Amniotic epithelial cell (primary cell): ENCODE measurements around the gene ARHGAP9.

Source experiments
- DNase-seq: peaks from one replicate; pipeline ENCODE4 v3.0.0-alpha.2; 2010; ENCODE audit warnings: low read depth

Gene ARHGAP9

DNA sequence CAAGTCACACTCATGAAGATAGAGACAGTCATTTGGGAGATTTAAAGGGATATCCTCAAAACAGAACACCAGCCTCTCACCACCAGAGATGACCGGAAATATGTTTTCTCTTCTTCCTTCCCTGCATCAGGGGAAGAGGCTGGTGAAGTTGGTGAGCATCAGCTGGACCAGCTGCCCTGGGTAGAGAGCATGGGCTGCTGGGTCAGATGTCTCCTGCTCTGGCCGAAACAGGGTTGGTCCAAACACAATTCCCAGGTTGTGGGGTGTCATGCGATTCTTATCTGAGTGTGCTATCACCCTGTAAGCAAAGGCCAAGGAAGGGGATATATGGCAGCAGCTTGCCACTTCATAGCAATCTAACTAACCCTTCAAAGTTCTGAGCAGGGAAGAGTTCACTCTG is 7.3 kb downstream of the ARHGAP9 start:
- DNase-seq, result no peak

DNA sequence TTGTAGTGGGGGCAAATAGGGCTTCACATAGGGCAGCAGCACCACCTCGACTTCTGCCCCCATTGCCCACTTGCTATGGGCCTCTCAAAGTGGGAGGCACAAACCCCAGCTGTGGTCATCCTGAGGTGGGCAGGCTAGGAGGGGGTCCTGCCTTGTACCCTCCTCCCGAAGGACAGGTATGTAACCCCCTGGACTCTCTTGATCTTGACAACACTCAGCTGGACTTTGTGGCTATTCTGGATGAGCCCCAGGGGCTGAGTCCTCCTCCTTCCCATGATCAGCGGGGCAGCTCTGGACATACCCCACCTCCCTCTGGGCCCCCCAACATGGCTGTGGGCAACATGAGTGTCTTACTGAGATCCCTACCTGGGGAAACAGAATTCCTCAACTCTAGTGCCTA is 8.0 kb downstream of the ARHGAP9 start:
- DNase-seq, result no peak

GRCh38 chr12:57470970-57471656 is 8.6 kb downstream of the ARHGAP9 start:
- no peak for DNase-seq

- DNase-seq, result no peak
Measured at GRCh38 chr12:57470286-57470969, 9.2 kb downstream of the ARHGAP9 start.

GRCh38 chr12:57469296-57470164 is 10.1 kb downstream of the ARHGAP9 start:
- no peak for DNase-seq

GRCh38 chr12:57467915-57468314 is 11.8 kb downstream of the ARHGAP9 start:
- DNase-seq, result no peak

- no peak for DNase-seq
Measured at GRCh38 chr12:57467212-57467874, 12.3 kb downstream of the ARHGAP9 start.

DNA sequence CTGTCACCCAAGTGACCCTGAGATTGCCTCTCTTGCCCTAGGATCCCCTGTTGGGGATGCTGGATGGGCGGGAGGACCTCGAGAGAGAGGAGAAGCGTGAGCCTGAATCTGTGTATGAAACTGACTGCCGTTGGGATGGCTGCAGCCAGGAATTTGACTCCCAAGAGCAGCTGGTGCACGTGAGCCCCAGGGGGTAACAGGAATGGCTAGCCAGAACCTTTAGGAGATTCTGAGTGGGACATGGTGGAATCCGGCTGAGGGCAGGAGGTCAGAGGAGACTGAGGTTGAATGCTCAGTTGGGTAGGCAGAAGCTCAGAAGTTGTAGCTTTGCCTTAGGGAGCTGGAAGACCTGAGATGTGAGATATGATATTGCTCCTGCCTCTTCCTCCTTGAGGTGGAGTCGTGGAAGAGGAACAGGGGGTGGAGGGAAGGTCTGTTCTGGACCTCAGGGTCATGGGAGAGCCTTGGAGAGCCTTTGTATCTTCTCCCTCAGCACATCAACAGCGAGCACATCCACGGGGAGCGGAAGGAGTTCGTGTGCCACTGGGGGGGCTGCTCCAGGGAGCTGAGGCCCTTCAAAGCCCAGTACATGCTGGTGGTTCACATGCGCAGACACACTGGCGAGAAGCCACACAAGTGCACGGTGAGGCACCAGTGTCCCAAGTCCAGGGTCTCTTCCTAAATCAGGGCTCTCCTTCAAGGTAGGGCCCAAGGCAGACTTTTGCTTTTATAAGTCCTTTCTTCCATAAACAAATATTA is 13.7 kb downstream of the ARHGAP9 start:
- DNase-seq, result no peak

DNA sequence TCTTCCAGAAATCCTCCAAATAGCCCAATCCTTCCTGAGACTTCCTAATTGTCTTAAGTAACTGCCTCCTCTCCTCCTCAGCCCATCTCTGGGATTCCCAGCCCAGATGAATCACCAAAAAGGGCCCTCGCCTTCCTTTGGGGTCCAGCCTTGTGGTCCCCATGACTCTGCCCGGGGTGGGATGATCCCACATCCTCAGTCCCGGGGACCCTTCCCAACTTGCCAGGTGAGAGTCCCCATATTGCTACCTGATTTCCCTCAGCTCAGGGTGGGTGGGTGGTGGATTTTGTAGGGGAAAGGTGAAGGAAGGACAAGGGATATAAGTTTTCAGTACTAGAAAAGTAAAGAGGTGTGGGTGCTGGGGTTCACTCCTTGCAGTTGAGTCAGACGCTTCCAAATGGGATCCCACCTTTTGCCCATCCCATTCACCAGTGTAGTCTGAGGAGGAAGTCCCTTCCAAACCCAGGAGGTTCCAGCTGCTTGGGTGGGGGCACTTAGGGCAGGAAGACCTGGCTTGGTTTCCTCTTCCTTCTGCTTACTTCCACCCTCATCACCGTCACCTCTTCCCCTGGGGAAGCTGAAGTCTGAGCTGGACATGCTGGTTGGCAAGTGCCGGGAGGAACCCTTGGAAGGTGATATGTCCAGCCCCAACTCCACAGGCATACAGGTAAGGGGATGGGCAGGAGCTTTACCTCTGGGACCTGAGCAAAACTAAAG is 14.5 kb downstream of the ARHGAP9 start:
- DNase-seq, result no peak

DNA sequence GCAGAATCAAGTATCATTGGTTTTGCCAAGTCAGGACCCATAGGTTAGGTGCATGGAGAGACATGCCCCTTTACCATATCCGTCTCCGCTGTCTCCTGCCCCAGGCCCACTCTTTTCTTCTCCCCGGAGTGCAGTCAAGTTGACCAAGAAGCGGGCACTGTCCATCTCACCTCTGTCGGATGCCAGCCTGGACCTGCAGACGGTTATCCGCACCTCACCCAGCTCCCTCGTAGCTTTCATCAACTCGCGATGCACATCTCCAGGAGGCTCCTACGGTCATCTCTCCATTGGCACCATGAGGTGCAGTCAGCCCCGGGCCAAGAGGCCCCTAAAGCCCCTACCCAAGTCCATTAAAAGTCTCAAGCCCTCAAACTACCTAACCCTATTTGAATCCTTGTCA is 15.1 kb downstream of the ARHGAP9 start:
- DNase-seq, result no peak

- no peak for DNase-seq
Measured at GRCh38 chr12:57462912-57463253, 16.8 kb downstream of the ARHGAP9 start.

- DNase-seq, result peak; percentile 78
Measured at GRCh38 chr12:57462251-57462911, 17.3 kb downstream of the ARHGAP9 start.

DNA sequence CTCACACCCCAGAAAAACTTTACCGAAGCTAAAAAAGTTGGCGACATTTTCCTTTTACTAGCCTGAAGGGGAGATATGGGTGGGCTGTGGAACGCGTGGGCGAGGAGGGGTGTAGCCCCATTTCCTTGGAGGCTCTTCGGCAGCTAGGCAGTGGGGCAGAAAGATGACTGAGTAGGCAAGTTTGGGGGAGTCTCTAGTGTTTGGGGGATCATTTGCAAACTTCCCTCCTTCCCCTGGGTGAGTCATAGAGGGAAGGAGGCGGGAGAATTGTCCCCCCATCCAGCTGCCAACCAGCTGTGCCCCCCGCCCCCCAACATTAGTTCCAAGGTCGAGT is 17.8 kb downstream of the ARHGAP9 start:
- DNase-seq, result peak; percentile 14

DNA sequence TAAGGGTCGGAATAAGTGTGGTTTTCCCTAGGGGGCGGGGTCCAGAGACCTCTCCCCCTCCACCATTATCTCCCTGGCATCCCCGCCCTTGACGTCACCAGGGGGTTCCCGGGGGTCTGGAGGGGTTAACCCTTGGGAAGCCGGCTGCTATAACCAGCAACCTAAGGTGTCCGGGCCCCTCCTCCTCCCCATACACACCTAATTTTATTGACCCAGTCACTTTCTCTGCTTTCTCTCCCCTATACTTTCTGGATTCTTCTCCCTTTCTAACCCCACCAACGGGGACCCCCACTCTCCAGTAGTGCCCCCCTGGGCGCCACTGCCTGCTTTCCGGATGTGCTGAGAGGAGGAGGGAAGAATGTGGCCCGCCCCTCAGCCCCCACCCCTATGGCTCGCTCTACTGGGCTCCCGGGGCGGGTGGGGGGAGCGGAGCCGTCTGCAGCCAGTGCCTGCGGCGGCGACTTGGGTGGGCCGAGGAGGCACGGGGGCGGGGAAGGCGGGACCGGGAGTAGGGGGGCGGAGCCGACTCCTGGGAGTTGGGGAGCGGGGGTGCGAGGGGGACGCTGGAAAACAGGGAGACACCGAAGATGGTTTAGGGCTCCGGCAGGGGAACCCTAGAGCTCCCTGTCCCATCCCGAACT is 18.3 kb downstream of the ARHGAP9 start:
- no peak for DNase-seq

DNA sequence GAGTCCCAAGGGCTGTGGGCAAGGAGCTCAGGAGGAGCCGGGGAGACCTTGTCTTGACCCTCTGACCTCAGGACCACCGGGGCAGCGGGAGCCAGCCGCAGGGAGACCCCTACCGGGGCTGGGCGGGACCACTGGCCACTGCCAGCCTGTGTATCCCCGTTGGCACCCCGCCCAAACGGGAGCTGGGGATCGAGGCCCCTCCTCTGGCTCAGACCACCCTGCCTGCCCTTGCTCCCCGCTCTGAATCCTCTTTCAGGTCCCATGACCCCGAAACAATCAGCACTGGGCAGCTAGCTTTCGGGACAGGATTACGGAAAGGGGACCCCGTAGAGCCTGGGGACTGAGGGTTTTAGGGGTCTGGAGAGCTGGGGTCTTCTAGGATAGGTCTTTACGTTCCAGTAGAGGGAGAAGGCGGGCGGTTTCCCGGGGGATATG is 18.8 kb downstream of the ARHGAP9 start:
- DNase-seq, result no peak

DNA sequence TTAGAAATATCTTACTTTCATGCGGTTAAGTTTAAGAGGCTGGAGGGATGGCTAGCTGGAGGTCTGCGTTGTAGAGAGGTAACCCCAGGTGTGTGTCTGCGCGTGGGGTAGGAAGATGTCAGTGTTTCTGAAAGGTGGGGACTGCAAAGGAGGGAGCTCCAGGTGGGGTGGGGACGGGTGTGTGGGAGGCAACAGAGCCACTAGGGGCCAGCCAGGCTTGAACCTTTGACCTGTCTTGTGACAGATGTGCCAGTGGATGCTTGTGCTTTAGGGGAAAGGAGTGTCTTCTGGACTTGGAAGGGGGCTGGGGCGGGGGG is 19.2 kb downstream of the ARHGAP9 start:
- no peak for DNase-seq

- DNase-seq, result no peak
Measured at GRCh38 chr12:57459750-57460467, 19.8 kb downstream of the ARHGAP9 start, which contains the start of gene GLI1. GLI1 (plus strand) TSS chr12:57459785; CDS start chr12:57463692, 3,907 bp downstream.

DNA sequence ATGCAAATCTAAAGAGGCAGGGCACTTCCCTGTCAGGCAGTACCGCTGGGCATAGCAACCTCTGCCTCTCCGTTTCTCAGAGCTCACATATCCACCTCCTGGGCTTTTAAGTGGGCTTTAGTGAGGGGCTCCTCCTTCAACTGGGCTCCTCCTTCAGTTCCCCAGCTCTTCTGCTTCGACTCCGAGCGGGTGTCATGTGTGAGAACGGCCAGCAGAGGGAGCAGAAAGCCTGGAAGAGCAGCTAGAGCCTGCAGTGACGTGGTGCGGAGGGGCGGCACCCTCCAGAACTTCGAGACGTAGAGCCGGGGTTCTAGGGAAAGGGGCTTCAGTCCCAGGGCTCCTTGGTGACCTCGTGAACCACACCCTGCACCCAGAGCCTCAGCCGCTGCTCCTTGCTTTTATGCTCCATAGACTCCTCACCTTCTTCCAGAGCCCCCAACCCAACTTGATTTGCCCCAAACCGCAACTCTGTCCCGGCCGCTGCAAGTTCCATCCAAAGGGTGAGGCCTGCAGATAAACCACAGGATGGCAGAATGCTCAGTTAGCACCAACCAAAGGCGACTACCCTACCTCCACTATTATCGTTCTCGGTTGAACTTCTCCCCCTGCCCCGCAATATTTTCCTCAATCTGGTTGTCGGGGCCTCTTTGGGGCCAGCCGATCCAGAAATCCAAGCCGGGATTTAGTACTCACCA is 20.5 kb downstream of the ARHGAP9 start:
- peak; percentile 91 for DNase-seq

DNA sequence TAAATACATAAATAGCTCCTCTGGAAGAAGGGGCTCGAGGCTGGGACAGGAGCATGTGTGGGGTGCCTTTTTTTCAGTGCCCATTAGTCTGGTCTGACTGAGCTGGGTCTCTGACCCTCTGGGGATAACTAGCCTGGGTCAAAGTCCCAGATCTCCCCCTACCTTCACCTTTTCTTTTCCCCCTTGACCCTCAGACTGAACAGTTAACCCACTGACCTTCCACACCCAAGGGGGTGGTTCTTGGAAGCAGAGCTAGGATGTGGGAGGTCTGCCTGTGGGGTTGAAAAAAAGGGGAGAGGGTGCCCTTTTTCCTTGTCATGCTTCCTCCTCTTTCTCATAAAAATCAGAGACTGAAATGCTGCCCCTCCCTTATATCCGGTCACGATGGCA is 21.0 kb downstream of the ARHGAP9 start:
- DNase-seq, result no peak
